Coronary artery (tissue), 2 donors: ENCODE results near the gene CEP164.
A peak's percentile ranks its signal among the peaks of the same experiment; 100 is the strongest.

Experiments
- DNase-seq: peaks from one replicate; pipeline ENCODE4 v3.0.0-alpha.2; 2017; ENCODE audit warnings: low spot score
- H3K27ac ChIP-seq, 2 donors: fragments of 200-600 bp; sonication (generic); one replicate each; pipeline ENCODE4 v1.5.1; 2016 to 2019
- H3K4me3 ChIP-seq: fragments of 200-600 bp; sonication (generic); 2 replicates; pipeline ENCODE4 v1.5.1; 2016; ENCODE audit warnings: mild to moderate bottlenecking, moderate library complexity
- CTCF ChIP-seq: fragments of 200-600 bp; sonication (generic); IDR thresholded peaks from one replicate; pipeline ENCODE4 v1.5.1; 2019; ENCODE audit warnings: antibody characterized with exemption

Gene CEP164

DNA sequence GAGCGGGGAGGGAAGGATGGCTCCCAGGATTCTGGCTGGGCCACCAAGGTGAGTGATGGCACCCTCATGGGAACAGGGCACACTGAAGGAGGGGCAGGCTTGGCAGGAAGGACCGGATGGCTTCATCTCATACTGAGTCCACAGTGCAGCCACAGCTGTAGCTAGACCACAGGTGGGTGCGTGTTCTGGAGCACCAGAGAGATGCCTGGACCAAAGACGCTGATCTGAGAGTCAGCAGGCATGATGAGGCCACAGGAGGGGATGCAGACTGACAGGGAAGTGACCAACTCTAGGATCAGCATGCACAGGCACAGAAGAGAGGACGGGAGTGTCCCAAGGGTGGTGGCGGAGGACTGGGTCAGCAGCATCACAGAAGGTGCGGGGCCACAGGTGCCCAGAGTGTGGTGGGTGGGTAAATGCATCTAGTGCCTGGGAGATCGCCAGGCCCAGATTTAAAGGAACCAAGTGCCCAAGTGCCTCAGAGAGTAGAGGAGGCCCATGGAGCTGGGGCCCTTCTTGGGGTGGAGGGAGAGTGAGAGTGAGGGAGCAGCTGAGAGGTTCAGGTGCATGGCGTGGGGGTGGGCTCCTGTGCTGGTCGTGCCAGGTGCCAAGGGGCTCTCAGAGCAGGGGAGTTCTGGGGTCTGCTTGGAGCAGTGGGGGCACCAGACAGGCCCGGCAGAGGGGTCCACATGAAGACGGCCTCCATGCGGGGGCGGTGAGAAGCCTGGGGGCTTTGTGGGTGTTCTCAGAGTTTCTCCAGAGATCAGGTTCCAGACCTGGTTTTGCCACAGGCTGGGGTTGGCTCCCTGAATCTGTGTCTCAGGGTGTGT is 113.7 kb downstream of the CEP164 start:
- TF ChIP-seq CTCF: no peak
- no peak for DNase-seq
- no peak overlapping the region for H3K4me3 ChIP-seq

DNA sequence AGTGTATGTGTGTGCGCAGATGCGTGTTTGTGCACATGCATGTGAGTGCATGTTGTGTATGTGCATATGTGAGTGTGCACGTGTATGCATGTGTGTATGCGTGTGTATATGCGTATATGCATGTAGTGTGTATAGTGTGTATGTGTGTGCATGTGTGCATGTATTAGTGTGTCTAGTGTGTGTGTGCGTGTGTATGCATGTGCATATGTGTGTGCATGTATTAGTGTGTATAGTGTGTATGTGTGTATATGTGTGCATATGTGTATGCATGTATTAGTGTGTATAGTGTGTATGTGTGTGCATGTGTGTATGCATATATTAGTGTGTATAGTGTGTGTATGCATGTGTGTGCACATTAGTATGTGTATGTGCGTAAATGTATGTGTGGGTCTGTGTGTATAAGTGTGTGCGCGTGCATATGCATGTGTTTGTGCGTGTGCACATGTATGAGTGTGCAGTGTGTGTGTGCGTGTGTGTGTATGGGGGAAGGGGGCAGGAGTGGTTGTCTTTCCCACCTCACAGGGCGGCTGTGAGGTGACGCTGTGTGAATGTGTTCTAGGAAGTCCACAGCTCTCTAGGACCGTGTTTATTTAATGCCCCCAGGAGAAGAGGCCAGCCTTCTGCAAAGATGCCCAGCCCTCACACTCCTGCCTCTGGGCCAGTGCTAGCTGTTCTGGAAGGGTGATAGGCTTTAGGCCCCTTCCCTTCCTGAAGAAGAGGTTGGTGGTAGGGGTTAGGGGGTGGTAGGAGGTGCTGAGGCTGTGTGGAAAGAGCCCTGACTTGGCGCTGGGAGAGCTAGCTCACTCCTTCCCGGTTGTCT is 114.6 kb downstream of the CEP164 start:
- no peak for TF ChIP-seq CTCF
- H3K27ac ChIP-seq: no peak overlapping the region

More for the DNA sequence above, 113.7 kb downstream of the CEP164 start:
- H3K27ac ChIP-seq: no peak overlapping the region

GRCh38 chr11:117442869-117443239 is 115.2 kb downstream of the CEP164 start:
- TF ChIP-seq CTCF: no peak
- no peak overlapping the region for H3K4me3 ChIP-seq
- DNase-seq: no peak
- H3K27ac ChIP-seq: no peak overlapping the region

More for the DNA sequence above, 114.6 kb downstream of the CEP164 start:
- no peak for DNase-seq
- no peak overlapping the region for H3K4me3 ChIP-seq

- TF ChIP-seq CTCF: no peak
- Histone ChIP-seq H3K4me3 (peak overlapping the region; percentile 39), H3K27ac (no peak overlapping the region)
- no peak for DNase-seq
Measured at GRCh38 chr11:117443266-117444186, 115.9 kb downstream of the CEP164 start.

GRCh38 chr11:117444256-117444655 is 116.6 kb downstream of the CEP164 start:
- no peak for DNase-seq
- H3K27ac ChIP-seq: no peak overlapping the region
- TF ChIP-seq CTCF: no peak
- H3K4me3 ChIP-seq: no peak overlapping the region

GRCh38 chr11:117444711-117445658 is 117.3 kb downstream of the CEP164 start:
- Histone ChIP-seq H3K4me3 (no peak overlapping the region), H3K27ac (no peak overlapping the region)
- no peak for DNase-seq

More at GRCh38 chr11:117444711-117445658, 117.3 kb downstream of the CEP164 start:
- no peak for TF ChIP-seq CTCF
